ENCODE results near the gene GPX4.

Gene GPX4

GRCh38 chr19:1084024-1084868, 19.5 kb upstream of the GPX4 start:
- no peak for DNase-seq

DNA sequence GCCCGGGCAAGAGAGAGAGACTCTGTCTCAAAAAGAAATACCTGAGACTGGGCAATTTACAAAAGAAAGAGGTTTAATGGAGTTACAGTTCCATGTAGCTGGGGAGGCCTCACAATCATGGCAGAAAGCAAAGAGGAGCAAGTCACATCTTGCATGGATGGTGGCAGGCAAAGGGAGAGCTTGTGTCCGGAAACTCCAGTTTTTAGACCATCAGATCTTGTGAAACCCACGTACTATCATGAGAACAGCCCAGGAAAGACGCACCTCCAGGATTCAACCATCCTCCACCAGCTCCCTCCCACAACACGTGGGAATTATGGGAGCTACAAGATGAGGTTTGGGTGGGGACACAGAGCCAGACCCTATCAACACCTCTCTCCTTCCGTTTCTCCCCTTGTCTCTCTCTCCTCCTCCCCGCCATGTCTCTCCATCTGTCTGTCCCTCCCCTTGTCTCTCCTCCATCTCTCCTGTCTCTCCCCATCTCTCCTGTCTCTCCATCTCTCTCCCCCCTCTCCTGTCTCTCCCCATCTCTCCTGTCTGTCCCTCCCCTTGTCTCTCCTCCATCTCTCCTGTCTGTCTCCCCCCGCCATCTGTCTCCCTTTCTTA, 18.6 kb upstream of the GPX4 start:
- DNase-seq: no peak

DNA sequence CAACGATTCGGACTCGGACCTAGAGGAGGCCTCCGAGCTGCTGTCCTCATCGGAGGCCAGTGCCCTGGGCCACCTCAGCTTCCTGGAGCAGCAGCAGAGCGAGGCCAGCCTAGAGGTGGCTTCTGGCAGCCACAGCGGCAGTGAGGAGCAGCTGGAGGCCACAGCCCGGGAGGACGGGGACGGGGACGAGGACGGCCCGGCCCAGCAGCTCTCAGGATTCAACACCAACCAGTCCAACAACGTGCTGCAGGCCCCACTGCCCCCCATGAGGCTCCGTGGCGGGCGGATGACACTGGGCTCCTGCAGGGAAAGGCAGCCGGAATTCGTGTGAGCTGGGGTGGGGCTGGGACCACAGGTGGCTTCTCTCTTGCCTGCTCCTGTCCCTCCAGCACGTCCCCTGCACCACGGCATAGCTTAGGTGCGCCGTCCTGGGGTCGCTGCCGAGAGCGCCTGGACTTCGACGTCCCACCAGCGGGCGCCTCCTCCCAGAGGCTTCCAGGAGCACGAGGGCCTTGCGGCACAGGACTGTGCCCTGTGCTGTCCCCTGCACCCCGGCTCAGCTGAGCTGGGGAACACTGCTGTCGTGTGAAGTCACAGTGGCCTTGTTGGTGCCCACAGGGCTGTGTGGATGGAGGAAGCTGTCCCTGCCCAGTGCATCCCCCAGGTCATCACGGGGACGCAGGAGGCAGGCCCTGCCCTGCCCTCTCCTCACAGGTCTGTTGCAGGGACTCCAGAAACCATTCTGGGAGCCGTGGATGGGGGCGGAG, 17.9 kb upstream of the GPX4 start:
- DNase-seq: no peak

DNA sequence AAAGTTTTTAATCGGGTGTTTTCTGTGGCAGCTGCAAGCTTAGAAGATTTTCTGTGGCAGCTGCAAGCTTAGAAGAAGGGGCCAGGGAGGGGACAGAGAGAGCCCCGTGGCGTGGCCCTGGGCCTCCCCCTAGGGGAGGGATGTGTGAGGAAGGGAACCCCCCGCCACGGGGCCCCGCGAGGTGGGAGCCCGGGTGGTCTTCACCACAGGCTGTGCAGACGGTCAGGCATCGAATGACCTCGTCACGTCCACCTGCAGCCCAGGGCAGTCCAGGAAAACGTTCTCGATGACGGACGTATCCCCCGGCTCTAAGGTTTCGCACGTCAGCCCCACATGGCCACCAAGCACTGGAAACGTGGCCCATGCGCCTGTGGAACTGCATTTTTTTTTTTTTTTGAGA, 17.2 kb upstream of the GPX4 start:
- no peak for DNase-seq

DNA sequence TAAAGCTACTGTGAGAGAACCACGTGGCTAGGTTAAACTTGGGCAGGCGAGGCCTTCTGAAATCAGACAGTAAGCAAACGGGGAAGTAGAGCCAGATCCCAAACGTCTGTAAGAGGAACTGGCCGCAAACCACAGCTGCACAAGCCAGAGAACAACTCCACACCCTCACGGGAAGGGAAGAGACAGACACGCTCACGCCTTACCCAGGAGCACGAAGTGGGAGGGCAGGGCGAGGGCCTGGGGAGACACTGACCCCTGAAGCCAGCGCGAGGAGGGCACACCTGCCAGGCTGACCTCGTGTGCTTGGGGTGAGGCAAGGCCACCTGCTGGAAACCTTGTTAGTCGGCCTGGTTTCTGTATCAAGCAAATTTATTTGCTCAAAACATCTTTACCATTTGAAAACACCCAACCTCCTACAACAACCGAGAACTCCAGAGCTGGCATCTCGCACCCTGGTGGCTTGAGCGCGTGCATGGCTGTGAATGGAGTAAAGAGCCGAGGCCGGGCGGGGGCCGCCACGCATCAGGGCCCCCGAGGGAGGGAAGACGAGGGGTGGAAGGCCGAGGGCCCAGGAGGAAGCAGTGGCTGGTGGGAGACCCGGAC, 15.9 kb upstream of the GPX4 start:
- no peak for DNase-seq

GRCh38 chr19:1088416-1089010, 15.3 kb upstream of the GPX4 start:
- DNase-seq: no peak

- no peak for DNase-seq
These were observed 14.5 kb upstream of the GPX4 start for GRCh38 chr19:1089126-1089771.

DNA sequence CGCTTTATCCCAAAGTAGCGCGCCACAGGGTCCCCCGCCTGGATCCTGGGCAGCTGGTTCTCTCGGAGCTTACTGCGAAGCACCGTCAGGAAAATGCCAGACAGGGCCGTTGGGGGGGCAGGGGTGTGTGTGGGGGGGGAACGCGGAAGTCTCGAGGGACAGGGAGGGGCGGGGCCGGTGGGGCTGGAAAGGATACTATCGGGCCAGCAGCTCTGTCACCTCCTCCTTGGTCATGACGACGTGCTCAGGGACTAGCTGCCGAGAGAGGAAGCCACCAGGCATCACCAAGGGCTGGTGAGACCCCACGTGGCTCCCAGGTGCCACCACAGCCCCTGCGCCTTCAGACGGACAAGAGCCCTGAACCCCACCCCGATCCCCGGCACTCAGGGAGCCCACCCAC, 13.9 kb upstream of the GPX4 start:
- DNase-seq: no peak

GRCh38 chr19:1090731-1091543, 12.9 kb upstream of the GPX4 start:
- DNase-seq: no peak

- no peak for DNase-seq
These were observed 12.1 kb upstream of the GPX4 start for GRCh38 chr19:1091544-1092175.

DNA sequence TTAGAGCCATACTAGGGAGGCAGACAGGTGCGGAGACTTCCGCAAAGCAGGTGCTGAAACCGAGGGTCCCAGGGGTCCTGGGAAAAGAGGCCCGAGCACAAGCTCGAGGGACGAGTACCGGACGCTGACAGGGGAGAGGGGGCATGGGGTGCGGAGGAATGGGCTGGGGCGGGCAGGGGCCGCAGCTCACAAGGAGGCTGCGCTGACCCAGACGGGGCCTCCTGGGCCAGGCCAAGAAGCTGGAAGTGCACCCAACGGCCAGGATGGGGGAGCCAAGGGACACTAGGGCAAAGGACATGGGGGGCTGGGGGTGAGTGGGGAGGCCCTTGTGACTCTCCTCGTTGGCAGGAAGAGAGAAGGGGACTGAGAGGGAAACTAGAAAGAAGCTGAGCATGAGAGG, 10.5 kb upstream of the GPX4 start:
- DNase-seq: no peak

GRCh38 chr19:1093811-1094553, 9.8 kb upstream of the GPX4 start:
- DNase-seq: no peak

DNA sequence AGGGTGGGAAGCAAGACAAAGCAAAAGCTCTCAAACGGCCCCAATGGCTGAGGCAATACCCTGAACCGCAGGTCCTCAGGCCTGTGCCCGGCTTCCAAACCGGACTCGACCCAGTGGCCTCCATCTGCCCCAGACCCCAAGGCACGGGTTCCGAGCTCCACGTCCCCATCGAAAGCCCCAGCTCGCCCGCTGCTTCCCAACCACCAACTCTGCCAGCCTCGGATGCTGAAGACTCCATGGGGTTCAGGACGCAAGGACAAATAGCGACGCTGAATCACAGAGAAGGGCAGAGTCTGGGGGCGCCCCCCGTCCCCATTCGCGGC, 9.2 kb upstream of the GPX4 start:
- DNase-seq: no peak

DNA sequence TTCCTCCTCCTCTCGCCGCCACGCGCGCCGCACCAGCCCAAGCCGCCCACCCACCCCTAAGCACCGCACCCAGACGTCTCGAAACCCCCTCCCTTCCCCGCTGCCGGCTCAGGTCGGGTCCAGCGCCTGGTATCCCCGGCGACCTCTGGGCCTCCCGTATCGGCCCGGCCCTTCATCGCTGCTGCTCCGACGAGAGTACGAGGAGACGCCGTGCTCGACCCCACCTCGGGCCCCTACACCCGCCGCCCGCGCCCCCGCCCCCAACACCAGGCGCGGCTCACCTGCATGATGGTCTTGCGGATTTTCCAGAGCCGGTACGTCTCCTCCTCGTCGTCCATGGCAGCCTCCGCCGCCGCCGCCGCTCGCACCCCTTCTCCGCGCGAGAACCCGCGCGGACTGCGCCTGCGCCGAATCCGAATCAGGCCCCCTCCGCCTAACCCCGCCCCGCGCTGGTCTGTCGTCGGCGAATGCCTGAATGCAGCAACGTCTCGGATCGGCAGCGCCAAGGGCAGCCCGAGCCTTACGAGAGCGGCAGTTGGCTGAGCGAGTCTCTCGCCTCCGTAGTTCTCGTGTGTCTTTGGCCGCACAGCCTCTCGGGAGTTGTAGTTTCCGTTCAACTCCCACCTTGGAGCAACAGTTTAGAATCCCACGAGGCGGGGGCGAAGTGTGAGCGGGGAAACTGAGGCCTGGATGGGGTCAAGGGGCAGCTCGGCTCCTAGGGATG, 8.7 kb upstream of the GPX4 start, which contains the start of gene POLR2E:
Gene POLR2E, minus strand, starts transcription at position 398 of the 724 bp plus-strand sequence. Its CDS starts 60 bp downstream, at position 338.
- peak; percentile 90 to 96 for DNase-seq

DNA sequence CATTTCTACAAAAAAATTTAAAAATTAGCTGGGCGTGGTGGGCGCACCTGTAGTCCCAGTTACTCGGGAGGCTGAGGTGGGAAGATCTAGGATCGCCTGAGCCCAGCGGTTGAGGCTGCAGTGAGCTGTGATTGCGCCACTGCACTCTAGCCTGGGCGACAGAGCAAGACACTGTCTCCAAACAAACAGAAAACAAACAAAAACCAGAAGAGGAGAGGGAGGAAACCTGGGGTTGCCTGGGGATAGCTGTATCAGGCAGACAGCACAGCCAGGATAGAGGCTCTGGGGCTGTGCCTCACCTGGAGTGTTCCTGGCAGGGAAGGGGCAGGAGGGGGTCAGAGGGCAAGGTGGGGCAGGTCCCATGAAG, 6.0 kb upstream of the GPX4 start:
- no peak for DNase-seq

DNA sequence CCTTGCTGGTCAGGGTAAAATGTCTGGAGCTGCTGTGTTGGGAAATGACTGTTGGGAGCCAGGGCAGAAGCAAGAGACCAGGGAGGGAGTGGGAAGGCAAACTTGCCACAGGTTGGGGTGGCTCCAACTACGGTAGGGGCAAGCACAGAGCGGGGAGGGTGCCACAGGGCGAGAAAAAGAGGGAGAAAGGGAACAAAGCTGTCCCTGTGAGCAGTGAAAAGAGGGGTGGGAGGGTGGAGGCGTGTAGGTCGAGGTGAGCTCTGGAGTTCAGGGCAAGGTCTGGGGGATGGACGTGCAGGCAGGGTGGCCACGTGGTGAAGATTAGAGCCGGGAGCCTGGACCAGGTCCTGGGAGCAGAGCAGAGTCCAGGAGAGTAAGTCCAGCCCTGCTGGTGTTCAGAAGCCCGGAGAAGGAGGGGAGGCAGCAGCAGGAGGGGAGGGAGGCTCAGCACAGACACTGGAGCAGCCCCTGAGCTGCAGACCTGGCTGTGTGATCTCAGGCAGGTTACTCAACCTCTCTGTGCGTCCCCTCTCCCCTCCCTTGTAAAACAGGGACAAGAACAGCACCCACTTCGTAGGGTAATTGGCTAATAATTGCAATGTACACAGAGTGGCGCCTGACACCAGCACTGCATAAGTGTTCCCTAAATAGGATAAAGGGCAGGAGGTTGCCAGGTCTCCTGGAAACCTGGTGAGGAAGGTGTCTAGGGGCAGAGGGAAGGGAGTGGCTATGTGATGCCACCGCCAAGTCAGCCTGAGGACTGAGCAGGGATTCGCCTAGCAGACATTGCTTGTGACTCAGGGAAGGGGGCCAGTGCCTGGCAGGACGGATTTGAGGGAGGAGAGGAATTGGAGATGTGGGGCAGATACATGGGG, 5.4 kb upstream of the GPX4 start:
- no peak for DNase-seq

GRCh38 chr19:1101337-1101698, 2.5 kb upstream of the GPX4 start:
- no peak for DNase-seq

DNA sequence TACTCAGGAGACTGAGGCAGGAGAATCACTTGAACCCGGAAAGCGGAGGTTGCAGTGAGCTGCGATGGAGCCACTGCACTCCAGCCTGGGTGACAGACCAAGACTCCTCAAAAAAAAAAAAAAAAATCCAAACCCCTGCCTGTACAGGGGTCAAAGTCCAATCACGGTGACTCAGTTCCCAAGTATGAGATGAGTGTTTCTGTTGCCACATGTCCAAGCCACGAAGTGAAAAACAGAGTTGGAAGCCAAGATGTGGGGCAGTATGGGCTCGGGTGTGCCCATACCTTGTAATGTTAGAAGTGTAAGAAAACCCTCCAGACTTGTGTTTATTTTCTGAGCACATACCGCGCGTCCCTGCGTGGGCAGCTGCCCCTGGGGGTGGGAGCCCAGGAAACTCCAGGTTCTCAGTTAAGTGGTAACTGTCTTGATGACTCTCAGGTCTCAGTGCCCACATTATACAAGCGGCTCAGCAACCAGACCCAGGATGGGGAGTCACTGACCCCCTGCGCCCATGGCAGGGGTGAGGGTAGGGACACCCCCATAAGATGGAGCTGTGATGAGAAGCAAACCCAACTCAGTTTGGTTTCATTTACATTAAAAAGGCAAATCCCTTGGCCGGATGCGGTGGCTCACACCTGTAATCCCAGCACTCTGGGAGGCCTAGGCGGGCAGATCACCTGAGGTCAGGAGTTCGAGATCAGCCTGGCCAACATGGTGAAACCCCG, 1.2 kb upstream of the GPX4 start:
- no peak for DNase-seq
